HG03025 (cell line): ENCODE measurements around the gene OR11G2.
"Not testable (repeated sequence)": the region's sequence is repeated elsewhere in the genome, so short reads cannot be mapped to it uniquely, and the experiment has no call there.

Experiments
- ATAC-seq: cut with Tn5 transposase; IDR thresholded peaks from one replicate; pipeline ENCODE4 v1.9.1; 2021; ENCODE audit warnings: mild to moderate bottlenecking, moderate library complexity; ENCODE audit not compliant: unreplicated experiment, low FRiP score

Gene OR11G2

GRCh38 chr14:20190596-20190995 lies at the start of gene OR11G2:
Gene OR11G2, plus strand, starts transcription at chr14:20190896. Its CDS starts 6,542 bp downstream, at chr14:20197438.
- no peak for ATAC-seq

- ATAC-seq = no peak
Measured at GRCh38 chr14:20143911-20144310, 46.8 kb upstream of the OR11G2 start.

GRCh38 chr14:20144820-20145219 lies 45.9 kb upstream of the OR11G2 start:
- no peak for ATAC-seq

GRCh38 chr14:20164462-20164861 lies 26.2 kb upstream of the OR11G2 start:
- ATAC-seq = no peak

- ATAC-seq = no peak
Measured at GRCh38 chr14:20167091-20167490, 23.6 kb upstream of the OR11G2 start.

GRCh38 chr14:20169852-20170251 lies 20.8 kb upstream of the OR11G2 start:
- ATAC-seq = not testable (repeated sequence)

- not testable (repeated sequence) for ATAC-seq
Measured at GRCh38 chr14:20174205-20174604, 16.5 kb upstream of the OR11G2 start.

- ATAC-seq = no peak
Measured at GRCh38 chr14:20176330-20176729, 14.4 kb upstream of the OR11G2 start.

- no peak for ATAC-seq
Measured at GRCh38 chr14:20177433-20177974, 13.2 kb upstream of the OR11G2 start.

- no peak for ATAC-seq
Measured at GRCh38 chr14:20179218-20179617, 11.5 kb upstream of the OR11G2 start.

- ATAC-seq = no peak
Measured at GRCh38 chr14:20179880-20180279, 10.8 kb upstream of the OR11G2 start.

- ATAC-seq = no peak
Measured at GRCh38 chr14:20180486-20180885, 10.2 kb upstream of the OR11G2 start.

- ATAC-seq = no peak
Measured at GRCh38 chr14:20184181-20184580, 6.5 kb upstream of the OR11G2 start.

GRCh38 chr14:20191396-20191795 lies 700 bp downstream of the OR11G2 start:
- no peak for ATAC-seq

- no peak for ATAC-seq
Measured at GRCh38 chr14:20194101-20194500, 3.4 kb downstream of the OR11G2 start.

GRCh38 chr14:20195170-20195569 lies 4.5 kb downstream of the OR11G2 start:
- ATAC-seq = not testable (repeated sequence)

GRCh38 chr14:20195911-20196310 lies 5.2 kb downstream of the OR11G2 start:
- ATAC-seq = no peak

- ATAC-seq = no peak
Measured at GRCh38 chr14:20197459-20197858, 6.8 kb downstream of the OR11G2 start.

GRCh38 chr14:20198991-20199390 lies 8.3 kb downstream of the OR11G2 start:
- ATAC-seq = no peak

GRCh38 chr14:20204721-20205120 lies 14.0 kb downstream of the OR11G2 start:
- no peak for ATAC-seq

- ATAC-seq = no peak
Measured at GRCh38 chr14:20209595-20209994, 18.9 kb downstream of the OR11G2 start.

GRCh38 chr14:20212406-20212805 lies 21.7 kb downstream of the OR11G2 start:
- not testable (repeated sequence) for ATAC-seq

GRCh38 chr14:20215196-20215595 lies 24.5 kb downstream of the OR11G2 start:
- ATAC-seq = no peak
